HG02938 (cell line): Measurements from ENCODE around the gene KRTAP4-3.
"Not testable (repeated sequence)": the region's sequence is repeated elsewhere in the genome, so short reads cannot be mapped to it uniquely, and the experiment has no call there.

Experiments used
- ATAC-seq: cut with Tn5 transposase; IDR thresholded peaks from one replicate; pipeline ENCODE4 v1.9.1; 2021; ENCODE audit warnings: mild to moderate bottlenecking, moderate library complexity; ENCODE audit not compliant: unreplicated experiment

KRTAP4-3 gene

DNA sequence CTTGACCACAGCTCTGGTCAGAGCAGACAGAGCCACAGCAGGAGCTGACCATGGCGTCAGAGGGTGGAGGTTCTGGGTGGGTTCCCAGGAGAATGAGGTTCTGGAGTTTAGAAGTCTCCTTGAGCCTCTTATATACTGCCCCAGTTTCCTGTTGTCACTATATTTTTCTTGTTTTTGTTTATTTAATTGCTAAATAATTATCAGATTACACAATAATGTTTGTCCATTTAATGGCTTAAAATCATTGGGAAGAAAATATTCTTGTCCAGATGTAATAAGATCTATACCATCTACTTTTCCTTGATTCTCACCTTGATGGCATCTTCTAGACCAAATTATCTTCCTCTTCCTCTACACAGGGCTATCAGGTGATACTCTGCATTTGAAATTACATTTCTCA is at the start of gene KRTAP4-3:
TSS of gene KRTAP4-3 (minus strand) at position 101 of the 400 bp plus-strand sequence. CDS start at position 52, 49 bp downstream.
- ATAC-seq = no peak

DNA sequence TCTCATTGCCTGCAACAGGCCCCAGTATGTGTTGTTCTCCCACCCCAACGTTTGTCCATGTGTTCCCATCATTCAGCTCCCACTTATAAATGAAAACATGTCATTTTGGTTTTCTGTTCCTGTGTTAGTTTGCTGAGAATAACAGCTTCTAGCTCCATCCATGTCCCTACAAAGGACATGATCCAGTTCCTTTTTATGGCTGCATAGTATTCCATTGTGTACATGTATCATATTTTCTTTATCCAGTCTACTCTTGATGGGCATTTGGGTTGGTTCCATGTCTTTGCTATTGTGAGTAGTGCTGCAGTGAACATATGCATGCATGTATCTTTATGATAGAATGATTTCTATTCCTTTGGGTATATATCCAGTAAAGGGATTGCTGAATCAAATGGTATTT is 47.7 kb upstream of the KRTAP4-3 start:
- ATAC-seq = no peak

DNA sequence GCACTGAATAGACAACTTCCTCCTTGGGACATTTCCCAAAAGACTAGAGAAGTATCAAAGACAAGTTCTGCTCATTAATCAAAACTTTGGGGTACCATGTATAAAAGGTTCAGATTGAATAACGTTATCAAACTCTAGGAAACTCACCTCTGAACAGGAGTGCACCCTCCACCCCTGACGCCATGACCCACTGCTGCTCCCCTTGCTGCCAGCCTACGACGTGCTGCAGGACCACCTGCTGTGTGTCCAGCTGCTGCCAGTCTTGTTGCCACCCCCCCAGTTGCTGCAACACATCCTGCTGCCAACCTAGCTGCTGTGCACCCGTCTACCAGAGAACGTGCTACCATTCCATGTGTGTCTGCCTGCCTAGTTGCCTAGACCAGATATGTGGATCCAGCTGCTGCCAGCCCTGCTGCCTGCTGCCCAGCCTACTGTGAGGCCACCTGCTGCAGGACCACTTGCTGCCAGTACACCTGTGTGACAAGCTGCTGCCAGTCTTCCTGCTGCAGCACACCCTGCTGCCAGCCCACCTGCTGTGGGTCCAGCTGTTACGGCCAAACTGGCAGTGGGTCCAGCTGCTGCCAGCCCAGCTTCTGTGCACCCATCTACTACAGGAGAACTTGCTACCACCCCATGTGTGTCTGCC is 44.6 kb upstream of the KRTAP4-3 start:
- no peak for ATAC-seq

DNA sequence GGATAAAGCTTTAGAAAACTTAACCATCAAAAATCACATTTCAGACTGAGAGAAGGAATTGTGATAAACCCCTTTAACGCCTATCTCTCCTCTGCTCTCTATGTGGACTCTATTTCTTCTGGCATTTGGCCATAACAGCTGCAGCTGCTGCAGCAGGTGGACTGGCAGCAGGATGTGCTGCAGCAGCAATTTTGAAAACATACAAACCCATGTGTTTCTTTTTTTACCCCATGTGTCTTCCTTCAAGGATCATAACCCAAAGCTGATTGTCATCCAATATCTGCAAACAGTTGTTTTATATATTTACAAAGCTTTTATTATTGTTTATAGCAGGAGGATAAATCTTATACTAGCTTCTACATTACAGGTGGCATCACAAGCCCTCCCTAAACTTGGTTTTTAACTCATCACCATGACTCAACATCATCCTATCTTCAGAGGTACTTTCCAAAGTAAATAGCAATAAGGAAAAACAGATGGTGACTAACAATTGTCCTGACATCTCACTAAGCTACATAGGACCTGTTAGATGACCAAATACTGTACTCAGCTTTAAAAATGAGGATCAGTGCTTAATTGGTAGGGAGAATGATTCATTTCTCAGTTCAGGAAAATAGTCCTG is 43.9 kb upstream of the KRTAP4-3 start:
- no peak for ATAC-seq

DNA sequence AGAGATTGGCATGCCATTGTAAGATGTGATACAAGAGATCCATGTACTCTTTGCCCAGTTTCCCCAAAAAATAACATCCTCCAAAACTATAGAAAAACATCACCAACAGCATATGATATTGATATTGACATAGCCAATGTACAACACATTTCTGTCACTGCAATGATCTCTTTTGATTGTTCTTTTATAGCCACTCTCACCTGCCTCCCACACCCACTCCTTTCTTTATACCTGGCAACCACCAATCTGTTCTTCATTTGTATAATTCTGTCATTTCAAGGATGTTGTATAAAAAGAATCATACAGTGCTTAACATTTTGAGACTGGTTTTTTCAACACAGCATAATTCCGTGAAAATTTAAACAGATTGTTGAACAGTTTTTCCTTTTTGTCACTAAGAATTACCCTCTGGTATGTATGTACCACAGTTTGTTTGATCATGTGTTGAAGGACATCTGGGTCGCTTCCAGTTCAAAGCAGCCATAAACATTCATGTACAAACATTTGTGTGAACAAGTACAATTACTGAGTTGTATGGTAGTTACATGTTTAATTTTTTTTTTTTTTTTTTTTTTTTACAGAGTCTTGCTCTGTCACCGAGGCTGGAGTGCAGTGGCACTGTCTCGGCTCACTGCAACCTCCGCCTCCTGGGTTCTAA is 31.5 kb upstream of the KRTAP4-3 start:
- ATAC-seq = no peak

DNA sequence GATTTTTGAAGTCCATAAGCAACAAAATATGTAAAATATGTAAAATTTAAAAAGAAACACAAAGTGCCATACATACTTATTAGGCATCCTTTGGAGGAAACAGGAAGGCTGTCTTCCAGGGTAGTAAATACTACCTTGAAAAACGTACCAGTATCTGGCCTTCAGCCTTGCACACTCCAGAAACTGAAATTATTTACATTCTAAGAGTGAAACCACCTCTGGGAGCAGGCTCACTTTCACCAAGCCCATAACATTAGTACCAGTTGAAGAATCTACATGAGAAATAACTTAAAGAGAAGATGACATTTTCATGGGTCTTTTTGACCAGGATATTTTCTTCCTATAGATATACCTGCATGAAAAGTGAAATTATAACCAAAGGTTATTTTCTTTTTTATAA is 28.0 kb upstream of the KRTAP4-3 start:
- ATAC-seq = no peak

DNA sequence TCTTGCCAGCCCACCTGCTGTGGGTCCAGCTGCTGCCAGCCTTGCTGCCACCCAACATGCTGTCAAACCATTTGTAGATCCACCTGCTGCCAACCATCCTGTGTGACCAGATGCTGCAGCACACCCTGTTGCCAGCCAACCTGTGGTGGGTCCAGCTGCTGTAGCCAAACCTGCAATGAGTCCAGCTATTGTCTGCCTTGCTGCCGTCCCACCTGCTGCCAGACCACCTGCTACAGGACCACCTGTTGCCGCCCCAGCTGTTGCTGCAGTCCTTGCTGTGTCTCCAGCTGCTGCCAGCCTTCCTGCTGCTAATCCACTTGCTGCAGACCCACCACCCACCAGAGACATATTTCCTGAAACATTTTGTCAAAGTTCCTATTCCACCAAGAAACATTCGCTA is 22.3 kb upstream of the KRTAP4-3 start:
- ATAC-seq = no peak

DNA sequence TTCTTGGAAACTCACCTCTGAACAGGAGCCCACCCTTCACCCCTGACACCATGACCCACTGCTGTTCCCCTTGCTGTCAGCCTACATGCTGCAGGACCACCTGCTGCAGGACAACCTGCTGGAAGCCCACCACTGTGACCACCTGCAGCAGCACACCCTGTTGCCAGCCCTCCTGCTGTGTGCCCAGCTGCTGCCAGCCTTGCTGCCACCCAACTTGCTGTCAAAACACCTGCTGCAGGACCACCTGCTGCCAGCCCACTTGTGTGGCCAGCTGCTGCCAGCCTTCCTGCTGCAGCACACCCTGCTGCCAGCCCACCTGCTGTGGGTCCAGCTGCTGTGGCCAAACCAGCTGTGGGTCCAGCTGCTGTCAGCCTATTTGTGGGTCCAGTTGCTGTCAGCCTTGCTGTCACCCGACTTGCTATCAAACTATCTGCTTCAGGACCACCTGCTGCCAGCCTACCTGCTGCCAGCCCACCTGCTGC is 21.9 kb upstream of the KRTAP4-3 start, which contains the start of gene KRTAP9-1:
TSS of gene KRTAP9-1 (plus strand) at position 51 of the 482 bp plus-strand sequence. CDS start at position 51, 0 bp downstream.
- not testable (repeated sequence) for ATAC-seq

DNA sequence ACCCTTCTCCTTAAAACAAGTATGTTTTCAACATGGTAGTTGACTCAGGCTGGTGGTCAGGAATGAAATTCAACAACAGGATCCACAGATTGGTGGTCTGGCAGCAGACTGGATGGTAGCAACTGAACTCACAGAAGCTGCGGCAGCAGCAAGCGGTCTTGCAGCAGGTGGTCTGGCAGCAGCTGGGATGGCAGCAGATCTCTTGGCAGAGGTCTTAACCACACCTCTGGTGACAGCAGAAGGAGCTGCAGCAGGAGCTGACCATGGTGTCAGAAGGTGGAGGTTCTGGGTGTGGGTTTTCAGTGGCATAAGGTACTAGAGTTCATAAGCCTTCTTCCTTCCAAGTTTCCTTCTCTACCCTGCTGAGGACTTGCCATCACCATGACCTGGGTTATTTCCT is 18.9 kb upstream of the KRTAP4-3 start:
- no peak for ATAC-seq

DNA sequence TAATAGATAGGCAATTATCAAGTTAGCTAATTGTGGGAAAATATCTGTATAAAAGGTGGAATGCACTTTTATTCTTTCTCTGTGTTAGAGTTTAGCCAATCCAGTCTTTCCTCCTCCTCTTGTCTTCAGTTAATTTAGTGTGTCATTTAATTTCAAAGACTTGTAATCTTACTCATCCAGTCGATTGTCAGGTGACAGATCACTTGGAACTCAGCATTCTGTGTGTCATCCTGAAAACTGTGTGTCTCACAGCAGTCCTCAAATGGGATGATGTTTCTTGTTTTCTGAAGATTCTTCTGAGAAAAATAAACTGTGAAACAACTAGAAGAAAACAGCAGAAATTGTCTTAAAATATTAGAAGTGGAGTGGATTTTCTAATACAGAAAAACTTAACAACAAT is 17.0 kb upstream of the KRTAP4-3 start:
- no peak for ATAC-seq

DNA sequence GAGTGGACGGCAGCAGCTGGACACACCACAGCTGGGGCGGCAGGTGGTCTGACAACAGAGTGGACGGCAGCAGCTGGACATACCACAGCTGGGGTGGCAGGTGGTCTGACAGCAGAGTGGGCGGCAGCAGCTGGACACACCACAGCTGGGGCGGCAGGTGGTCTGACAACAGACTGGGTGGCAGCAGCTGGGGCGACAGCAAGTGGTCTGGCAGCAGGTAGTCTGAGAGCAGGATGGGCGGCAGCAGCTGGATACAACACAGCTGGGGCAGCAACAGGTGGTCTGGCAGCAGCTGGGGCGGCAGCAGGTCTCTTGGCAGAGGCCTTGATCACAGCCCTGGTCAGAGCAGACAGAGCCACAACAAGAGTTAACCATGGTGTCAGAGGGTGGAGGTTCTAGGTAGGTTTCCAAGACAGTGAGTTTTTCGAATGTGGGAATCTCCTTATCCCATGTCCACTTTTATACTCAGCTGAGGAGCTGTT is 16.5 kb upstream of the KRTAP4-3 start, which contains the start of gene KRTAP4-1:
TSS of gene KRTAP4-1 (minus strand) at position 432 of the 482 bp plus-strand sequence. CDS start at position 375, 57 bp downstream.
- ATAC-seq = no peak

DNA sequence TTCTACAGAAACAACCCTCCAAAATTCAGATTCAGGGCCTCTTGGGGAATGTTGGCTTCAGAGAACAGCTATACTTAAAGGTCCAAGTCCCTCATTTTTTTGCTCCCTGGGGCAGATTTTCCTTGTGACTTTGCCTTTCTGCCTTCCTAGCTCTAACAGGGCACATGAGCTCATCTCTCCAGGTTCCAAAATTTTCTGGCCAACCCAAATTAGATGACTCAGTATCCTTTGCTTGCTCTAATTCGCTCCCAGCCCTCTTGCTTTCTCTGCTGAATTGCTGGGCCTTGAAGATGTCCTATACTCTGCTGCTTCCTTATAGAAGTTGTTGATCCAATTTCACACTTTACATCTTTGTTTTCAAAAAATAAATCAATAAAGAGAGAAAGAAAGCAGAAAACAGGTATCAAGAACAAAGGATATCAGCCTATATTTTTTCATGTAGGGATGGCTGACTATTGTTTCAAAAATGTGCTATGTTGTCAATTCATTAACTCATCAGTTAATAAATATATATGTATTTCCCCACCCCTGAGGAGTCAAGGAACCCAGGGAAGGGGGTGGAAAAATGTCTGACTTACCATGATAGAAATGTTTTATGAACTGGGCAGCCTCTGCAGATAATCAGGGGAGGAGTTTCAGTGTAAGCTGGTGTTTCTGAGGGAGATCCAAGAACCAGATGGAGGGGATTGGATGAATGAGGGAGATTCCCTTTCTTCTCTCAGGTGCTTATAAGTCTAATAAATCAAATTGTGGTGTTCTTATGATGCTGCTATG is 11.0 kb upstream of the KRTAP4-3 start:
- no peak for ATAC-seq

DNA sequence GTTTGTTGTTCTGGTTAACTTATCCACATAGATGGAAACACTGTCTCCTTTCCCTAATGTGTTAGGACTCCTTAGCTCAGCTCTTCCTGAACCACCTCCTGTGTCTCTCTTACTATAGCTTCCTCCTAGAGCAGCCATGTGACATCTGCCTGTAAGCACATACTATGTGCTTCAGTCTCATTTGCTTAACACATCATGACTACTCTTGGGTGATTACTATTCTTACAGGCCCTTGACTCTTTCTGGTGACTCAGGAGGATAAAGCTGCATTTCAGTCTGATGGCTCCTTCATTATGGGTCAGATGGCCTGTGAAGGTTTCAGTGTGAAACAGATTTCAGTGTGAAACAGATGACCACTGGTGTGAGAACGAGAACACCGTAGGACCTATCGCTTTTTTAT is 10.3 kb upstream of the KRTAP4-3 start:
- no peak for ATAC-seq

DNA sequence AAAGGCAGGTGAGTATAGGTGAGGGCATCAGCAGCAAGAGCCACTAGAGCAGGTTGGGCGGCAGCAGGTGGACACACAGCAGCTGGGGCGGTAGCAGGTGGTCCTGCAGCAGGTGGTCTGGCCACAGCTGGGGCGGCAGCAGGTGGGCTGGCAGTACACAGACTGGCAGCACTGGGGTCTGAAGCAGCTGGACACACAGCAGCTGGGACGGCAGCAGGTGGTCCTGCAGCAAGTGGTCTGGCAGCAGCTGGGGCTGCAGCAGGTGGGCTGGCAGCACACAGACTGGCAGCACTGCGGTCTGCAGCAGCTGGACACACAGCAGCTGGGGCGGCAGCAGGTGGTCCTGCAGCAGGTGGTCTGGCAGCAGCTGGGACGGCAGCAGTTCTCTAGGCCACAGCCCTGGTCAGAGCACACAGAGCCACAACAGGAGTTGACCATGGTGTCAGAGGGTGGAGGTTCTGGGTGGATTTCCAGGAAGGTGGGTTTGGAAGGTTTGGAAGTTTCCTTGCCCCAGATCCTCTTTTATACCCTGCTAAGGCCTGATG is 9.8 kb upstream of the KRTAP4-3 start, which contains the start of gene KRTAP4-2:
TSS of gene KRTAP4-2 (minus strand) at position 495 of the 545 bp plus-strand sequence. CDS start at position 438, 57 bp downstream.
- no peak for ATAC-seq

DNA sequence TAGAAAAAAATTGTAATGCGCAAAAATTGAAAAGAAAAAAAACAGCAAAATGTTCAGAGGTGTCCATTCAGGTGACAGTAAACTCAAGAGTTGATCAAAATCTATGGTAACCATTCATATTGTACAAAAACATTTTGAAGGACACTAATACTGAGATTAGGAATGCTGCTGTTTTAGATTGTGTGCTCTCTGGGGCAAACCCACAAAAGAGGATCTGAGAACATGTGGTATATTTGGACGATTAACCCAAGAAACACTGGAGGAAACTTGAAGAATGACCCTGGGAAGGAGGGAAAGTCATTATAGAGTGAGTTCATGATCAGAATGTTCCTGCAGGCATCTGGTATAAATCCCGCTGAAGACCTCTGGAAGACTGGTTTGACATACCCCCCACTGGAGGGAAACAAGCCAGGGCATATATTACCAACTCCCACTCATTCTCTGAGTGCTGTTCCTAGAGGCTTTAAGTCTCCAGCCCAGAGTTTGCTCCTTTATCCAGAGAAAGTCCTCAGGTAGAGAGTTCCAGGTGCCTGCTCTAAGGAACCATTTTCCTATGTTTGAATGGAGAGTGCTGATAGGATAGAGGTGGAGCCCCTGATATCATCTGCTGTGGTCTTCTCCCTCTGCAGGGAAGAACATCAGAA is 8.8 kb upstream of the KRTAP4-3 start:
- ATAC-seq = no peak

DNA sequence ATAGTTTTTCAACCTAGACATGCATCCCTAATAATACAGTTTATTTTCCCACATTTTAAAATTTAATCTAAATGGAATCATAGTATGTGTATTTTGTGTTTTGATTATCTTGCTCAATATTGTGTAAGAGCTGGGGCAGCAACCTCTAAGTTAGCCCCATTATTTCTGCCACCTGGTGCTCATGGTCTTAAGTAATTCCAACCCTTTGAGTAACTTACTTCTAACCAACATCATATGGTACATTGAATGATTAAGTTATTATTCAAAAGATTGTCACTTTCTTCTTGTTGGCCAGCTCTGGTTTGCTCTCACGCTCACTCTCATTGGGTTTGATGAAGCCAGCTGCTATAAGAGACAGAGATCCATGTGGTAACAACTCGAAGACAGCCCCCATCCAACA is 3.9 kb upstream of the KRTAP4-3 start:
- ATAC-seq = no peak

DNA sequence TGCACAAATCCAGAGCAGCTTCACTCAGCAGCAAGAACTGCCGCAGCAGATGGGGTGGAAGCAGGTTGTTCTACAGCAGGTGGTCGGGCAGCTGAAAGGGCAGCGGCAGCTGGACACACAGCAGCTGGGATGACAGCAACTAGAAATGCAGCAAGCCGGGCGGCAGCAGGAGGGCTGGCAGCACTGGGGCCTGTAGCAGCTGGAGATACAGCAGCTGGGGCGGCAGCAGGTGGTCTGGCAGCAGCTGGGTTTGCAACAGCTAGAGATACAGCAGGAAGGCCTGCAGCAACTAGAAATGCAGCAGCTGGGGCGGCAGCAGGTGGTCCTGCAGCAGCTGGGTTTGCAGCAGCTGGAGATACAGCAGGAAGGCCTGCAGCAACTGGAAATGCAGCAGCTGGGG is 460 bp downstream of the KRTAP4-3 start:
- ATAC-seq = no peak

DNA sequence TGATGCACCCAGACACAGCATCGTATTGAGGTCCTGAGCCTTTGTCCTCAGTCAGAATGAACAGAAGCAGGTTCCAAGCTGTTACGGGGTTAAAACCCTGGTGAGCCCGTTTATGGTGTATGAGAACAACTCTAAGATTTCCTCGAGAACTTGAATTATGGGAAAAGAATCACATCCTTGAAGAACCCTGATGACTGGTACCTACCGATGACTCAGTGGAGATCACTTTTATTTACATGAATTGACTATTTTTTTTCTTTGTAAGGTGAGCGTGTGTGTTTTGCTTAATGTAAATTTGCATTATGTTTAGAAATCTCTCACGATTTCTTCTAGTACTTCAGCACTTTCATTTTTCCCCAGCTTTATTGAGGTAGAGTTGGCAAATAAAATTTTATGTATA is 4.2 kb downstream of the KRTAP4-3 start:
- no peak for ATAC-seq

DNA sequence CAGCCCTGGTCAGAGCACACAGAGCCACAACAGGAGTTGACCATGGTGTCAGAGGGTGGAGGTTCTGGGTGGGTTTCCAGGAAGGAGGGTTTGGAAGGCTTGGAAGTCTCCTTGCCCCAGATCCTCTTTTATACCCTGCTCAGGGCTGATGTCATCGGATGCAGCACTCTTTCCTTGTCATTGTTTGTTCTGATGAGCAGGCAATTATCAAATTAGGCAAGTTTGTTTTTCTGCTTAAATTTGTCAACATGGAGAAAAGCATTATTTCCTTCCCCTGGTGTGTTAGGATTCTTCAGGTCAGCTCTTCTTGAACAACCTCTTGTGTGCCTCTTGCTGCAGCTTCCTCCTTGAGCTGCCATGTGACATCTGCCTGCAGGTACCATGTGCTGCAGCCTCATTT is 7.4 kb downstream of the KRTAP4-3 start, which contains the start of gene KRTAP4-4:
TSS of gene KRTAP4-4 (minus strand) at position 101 of the 400 bp plus-strand sequence. CDS start at position 44, 57 bp downstream.
- ATAC-seq = no peak

DNA sequence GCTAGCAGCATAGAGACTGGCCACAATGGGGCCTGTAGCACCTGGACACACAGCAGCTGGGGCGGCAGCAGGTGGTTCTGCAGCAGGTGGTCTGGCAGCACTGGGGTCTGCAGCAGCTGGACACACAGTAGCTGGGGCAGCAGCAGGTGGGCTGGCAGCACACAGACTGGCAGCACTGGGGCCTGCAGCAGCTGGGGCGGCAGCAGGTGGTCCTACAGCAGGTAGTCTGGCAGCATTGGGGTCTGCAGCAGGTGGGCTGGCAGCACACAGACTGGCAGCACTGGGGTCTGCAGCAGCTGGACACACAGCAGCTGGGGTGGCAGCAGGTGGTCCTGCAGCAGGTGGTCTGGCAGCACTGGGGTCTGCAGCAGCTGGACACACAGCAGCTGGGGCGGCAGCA is 7.8 kb downstream of the KRTAP4-3 start:
- not testable (repeated sequence) for ATAC-seq
